GM18858 (cell line): ENCODE measurements around the gene DGKK.

ENCODE experiments used
- ATAC-seq: cut with Tn5 transposase; IDR thresholded peaks from one replicate; pipeline ENCODE4 v1.9.1; 2021; ENCODE audit not compliant: unreplicated experiment

DGKK gene, protein sequence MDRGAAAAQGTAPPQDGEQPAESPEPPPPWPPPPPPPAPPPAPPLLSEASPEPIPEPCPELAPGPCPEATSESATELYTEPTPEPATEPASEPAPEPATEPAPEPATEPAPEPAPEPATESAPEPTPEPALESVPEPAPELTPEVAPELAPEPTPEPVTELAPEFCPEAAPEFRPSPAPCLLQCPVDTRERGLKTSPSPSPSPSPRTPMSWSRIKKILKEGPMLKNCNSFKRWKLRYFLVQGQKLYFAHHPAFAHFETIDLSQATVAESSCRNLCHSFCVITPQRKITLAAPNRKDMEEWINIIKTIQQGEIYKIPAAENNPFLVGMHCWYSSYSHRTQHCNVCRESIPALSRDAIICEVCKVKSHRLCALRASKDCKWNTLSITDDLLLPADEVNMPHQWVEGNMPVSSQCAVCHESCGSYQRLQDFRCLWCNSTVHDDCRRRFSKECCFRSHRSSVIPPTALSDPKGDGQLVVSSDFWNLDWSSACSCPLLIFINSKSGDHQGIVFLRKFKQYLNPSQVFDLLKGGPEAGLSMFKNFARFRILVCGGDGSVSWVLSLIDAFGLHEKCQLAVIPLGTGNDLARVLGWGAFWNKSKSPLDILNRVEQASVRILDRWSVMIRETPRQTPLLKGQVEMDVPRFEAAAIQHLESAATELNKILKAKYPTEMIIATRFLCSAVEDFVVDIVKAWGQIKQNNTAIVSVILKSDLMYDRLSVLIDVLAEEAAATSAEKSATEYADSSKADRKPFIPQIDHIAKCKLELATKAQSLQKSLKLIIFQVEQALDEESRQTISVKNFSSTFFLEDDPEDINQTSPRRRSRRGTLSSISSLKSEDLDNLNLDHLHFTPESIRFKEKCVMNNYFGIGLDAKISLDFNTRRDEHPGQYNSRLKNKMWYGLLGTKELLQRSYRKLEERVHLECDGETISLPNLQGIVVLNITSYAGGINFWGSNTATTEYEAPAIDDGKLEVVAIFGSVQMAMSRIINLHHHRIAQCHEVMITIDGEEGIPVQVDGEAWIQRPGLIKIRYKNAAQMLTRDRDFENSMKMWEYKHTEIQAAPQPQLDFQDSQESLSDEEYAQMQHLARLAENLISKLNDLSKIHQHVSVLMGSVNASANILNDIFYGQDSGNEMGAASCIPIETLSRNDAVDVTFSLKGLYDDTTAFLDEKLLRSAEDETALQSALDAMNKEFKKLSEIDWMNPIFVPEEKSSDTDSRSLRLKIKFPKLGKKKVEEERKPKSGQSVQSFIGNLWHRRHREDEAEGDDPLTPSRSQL

DNA sequence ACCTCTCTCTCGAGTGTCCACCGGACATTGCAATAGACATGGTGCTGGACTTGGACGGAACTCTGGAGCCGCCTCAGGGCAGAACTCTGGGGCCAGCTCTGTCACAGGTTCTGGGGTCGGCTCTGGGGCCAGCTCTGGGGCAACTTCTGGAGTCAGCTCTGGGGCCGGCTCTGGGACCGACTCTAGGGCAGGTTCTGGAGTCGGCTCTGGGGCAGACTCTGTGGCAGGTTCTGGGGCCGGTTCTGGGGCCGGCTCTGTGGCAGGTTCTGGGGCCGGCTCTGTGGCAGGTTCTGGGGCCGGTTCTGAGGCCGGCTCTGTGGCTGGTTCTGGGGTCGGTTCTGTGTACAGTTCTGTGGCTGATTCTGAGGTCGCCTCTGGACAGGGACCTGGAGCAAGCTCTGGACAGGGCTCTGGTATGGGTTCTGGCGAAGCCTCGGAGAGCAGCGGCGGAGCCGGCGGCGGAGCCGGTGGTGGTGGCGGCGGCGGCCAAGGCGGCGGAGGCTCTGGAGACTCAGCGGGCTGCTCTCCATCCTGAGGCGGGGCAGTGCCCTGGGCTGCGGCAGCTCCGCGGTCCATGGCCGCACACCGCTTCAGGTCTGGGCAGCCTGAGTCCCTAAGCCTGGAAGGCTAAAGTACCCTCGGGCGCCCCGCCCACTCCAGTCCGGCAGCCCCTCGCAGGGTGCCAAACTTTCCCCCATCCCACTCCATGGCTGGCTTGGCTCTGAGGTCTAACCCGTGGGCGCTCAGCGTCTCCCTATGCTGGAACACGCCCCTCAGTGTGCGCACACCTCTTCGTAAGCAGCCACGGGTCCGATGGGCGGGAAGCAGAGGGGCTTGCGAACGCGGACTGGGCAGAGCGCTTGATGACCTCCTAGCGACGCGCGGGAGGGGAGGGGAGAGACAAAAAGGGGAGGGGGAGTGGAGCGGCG lies at the start of gene DGKK:
Gene DGKK (minus strand): TSS at position 723 of the 929 bp plus-strand sequence. CDS start 147 bp downstream, at position 576.
- ATAC-seq = no peak

DNA sequence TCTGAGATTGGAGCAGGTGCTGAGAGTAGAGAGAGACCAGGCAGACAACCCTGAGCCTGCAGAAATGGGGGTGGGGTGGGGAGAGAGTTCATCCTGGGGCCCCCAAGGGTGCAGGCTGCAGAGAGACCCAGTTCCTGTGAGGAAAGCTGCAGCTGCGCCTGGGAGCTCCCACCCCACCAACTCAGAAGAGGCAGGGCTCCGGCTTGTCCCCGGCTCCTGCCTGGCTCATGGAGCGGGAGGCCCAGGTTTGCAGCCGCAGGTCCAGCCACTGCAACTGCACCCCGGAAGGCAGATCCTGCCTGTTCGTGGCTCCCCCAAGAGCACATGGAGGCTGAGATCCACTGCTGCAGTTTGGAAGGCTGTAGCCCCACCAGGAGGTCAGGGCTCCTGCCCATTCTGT lies 44.2 kb upstream of the DGKK start:
- ATAC-seq = no peak

DNA sequence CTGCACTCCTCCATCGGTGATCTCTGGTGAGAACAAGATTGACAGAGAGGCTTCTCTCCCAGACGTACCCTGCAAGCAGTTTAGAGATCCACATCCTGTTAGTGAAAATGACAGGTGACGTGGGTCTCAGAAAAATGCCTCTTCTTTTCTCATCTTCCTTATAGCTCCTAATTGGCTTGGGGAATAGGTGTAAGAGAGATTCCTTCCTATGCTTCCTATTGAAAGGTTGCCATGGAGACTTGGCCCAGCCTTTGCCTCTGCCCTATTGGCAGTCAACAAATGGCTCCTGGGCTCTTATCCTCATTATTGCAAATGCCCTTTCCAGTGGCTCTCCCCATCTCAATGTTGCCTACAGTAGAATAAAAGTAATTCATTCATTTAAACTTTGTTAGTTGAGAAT lies 26.5 kb upstream of the DGKK start:
- ATAC-seq = no peak

DNA sequence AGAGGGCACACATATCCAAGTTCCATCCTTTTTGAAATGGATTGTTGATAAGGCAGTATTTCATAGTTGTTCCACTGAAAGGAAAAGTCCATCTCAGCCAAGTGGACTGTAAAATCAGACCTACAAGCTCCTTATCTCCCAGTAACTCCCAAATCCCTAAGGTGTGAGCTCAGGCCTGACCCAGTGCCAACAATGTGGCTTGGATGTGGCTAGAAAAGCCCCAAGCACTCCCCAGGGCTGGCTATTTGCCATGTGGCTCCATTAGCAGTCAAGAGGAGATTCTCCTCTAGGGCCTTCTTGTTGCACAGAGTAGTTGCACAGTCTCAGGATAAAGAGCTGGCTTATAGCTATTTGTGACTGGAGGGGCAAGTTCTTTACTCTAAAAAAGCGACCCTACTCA lies 25.0 kb upstream of the DGKK start:
- ATAC-seq = no peak

DNA sequence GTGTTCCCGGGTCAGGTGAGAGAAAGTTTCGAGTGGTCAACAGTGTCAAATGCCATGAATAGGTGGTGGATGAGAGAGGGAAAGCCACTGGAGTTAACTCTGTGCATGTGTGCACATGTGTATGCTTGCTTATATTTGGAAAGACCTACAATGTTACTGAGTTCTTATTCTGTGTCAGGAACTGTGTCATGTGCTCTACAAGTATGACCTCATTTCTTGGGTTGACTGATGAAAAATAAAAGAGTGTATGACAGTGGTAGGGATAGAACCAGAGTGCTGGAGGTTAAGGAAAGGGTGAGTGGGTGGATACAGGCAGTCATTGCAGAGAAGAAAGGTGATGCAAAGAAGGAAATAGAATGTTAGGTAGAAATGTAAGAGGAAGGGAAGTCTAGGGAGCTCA lies 22.1 kb upstream of the DGKK start:
- no peak for ATAC-seq

DNA sequence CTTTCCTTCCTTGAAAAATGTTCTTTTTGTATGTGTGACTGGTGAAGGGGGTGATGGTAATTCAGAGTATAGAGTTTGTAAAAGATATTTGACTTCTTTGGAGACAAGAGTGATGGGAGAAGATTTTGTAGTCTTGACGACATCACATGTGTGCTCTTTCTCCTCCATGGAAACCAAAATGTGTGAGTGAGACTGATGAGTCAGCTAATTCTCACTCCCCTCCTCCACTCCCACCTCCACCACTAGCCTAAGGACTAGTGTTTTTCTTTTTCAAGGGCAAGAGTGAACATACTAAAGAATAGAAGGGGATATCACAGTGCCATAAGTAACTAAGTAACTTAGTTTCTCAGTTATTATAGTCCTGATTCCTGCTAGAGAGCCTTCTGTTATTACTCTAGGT lies 14.0 kb upstream of the DGKK start:
- no peak for ATAC-seq

DNA sequence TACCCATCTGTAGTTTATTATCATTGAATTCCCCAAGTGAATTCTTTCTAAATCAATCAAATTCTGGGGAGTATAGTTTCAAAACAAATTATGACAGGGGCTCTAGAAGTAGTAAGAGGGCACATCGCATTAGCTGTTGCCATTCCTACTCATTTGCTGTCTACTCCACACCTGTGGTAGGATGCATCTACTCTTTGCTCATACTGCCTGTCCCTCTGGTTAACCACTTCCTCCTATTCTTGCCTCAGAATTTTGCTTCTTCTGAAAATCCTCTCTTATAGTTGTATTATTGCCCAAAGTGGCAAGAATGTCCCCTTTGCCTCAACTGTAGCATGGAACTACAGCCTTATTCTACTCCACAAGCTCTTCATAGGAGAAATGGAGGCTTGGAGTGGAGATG lies 12.7 kb upstream of the DGKK start:
- ATAC-seq = no peak

DNA sequence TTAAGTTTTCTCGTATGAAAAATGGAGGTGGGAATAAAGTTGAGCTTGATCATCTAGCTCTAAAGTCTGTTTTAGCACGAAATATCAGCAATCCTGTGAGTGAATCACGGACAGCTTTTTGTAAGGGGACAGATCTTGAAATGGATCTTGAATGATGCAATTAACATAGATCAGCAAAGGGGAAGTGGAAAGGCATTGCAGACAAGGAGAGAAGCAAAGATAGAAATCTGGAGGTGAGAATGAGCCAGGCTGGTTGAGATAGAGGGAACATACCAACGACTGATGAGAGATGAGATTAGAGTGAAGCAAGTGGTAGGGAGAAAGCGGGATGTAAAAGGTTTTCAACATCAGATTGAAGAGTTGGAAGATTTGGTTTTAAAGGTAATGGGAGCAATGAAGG lies 4.6 kb upstream of the DGKK start:
- ATAC-seq = no peak

DNA sequence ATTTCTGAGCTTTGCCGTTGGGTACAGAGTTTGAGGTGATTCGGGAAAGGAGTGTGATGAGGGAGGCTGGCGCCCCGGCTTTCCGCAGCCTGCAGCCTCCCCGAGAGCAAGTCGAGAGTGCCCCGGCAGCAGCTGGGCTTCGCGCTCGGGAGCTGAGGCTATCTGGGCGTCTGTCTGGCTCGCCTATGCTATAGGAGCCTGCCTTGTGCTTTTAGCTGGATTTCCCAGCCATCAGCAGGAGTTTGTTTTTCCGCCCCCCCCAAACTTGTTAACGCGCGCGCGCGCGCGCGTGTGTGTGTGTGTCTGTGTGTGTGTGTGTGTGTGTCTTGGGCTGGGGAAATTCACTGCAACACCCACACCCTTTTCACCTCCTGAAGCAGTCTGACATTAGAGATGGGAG lies 765 bp upstream of the DGKK start:
- ATAC-seq = no peak

DNA sequence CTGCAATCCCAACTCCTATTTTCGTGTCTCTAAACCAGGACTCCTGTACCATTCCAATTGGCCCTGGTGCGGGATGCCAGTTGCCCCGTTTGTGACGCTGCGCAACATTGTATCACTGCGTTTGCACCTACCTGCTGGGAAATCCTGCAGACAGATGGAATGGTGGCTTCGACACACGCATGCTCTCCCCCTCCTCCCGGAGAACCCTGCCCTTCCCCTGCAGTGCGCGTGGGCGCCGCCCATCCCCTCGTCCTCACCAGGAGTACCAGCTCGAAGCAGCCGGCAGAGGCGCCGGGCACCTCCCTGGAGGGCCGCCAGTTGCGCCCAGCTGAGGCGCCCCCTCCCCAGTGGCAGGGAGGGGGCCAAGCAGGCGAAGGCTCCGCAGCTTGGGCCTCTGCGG lies 1.4 kb downstream of the DGKK start:
- no peak for ATAC-seq

DNA sequence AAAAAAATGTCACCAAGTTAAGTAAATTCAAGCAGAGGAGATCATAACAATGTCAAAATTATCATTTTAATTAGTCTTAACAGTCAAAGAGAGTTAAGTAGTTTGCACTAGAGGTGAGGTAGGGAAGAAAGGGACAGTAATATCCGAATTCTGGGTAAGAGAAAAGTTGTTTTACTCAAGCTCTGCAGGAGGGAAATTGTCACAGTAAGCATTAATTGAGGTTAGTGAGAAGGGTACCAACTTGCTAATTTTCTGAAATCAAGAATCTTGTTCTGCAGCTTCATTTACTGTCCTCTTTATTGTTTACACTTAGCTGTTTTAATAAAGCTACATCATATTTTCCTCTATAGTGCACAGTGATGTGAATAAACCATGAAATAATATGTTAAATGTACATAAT lies 11.0 kb downstream of the DGKK start:
- no peak for ATAC-seq

DNA sequence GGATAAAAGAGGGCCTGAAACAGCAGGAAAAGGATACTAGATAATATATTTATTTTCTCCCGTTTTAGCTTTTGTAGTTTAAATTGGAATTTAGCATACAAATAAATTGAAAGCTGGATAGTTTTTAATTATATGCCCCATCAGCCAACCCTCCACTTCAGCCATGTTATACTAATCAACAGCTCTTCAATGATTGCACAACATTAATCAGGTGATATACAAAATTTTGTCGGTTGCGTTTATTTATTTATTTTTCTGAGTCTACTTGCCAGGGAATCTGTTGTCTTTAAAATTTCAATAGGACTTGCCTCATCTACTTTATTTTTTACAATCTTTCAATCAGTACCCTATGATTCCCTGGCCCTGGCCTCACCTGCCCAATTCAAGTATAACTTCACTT lies 12.1 kb downstream of the DGKK start:
- ATAC-seq = no peak

DNA sequence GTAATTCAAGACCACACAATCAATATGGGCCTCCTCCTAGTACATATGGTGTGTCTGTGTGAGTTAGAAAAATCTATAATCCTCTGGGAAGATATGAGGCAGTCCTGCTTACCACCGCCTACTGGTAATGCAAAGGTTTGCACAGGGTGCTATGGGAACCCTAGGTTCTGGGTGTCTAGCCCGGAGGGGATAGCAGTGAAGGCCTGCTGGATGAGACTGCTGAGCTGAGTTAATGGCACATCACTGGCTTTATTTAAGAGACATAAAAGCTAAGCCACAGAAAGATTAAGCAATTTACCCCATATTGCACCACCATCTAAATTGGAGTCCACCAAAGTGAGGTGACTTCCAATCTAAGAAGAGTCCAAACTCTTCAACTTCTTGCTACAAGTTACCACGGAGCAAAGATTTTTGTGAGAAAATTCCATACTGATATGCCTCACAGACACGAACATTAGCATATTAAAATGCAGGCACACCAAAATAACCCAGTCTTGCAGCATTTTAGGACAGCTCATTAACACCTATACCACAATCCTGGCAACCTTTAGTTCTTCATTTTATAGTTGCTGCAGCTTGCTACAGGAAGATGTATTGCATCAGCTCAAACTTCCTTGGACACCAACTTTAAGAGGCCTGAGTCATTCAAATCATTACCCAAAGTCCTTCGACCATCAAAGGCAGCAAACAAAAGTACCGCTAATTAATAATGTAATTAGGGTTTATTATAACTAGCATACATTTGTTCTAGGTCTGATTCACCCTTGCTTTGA lies 13.7 kb downstream of the DGKK start:
- ATAC-seq = no peak

DNA sequence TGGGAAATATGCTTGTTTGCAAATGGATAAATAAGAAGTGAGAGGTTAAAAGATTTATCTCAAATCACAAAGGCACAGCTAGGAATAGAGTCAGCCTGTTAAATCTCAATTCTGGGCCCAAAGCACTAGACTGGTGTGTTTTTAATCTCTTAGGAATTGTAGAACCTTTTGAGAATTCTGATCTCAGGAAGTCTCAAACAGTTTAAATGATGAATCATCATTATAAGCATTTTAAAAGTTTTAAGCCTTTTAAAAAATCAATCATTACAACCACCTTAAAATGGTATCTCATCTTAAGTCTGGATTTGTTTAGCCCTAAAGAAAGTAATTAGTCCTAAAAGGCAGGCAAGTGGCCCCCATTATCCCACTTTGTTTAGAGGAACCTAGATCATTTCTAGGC lies 17.8 kb downstream of the DGKK start:
- no peak for ATAC-seq

DNA sequence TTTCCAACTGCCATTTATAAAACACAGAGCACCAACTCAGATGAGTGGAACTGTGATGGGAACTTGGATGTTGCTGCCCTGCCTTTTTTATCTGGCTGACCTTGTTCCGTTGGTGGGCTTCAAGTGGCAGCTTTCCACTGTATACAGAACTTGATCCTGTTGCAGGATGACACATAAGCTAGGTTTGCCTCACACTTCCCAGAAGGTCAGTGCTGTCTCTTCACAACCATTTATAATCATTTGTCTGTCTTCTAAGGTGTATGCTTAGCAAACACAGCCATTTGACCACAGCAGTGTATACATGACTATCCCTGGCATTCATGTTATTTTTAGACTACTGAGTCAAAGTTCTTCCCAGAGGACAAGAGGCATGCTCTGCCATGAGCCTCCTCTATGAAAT lies 20.3 kb downstream of the DGKK start:
- no peak for ATAC-seq

DNA sequence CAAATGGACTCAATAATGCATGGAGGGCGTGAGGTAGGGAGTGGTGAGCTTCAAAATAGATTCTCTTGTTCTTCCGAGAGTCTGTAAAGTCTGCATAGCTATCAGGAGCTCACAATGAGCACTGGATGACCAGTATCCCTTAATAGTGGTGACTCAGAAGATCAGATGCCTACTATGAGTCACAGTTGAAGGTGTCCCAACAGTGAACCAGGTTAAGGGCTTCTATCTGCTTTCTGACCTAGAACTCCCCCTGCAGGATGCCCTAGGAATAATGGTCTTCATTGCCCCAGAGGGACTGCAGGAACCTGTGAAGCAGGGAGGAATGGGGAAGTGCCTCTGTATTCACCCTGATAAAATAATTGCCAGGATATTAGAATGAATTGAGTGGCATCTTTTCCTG lies 22.1 kb downstream of the DGKK start:
- ATAC-seq = no peak

DNA sequence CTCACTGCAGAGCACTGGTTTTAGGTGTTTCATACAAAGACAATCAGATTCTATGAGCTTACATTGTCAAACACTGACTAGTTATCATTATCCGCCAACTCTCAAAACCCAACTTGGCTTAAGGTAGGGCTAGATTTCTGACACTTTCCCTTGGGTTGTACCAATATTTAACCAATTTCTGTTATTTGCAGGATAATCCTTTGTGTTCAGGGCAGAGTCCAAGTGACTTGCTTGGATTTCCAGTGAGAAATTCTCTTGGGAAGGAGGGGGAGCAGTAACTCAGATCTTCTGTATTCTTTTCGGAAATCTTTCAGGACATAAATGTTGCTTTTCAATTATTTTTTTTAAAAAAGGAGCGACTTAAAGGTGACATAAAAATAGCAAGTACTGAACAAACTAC lies 23.1 kb downstream of the DGKK start:
- no peak for ATAC-seq

DNA sequence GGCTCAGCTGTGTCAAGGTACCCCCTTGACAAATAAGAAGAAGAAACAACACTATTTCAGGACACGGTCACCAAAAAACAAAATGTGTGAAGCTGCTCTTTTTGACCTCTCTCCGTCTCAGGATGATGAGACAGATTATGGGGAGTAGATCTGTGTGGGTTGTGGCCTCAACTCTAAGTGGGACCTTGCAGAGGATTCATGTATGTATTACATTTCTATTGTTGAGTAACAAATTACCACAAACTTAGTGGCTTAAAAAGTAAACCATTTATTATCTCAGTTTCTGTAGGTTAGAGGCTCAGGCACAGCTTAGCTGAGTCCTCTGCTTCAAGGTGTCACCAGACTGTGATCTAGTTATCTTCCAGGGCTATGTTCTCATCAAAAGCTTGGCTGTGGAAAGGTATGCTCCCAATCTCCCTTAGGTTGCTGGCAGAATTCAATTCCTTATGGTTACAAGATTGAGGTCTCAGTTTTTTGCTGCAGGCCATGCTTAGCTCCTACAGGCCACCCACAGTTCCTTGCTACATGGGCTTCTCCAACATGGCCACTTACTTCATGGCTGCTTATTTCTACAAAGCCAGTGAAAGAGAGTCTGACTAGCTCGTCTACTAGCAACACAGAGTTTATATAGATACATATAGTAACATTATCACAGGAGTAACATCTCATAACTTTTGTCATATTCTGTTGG lies 28.1 kb downstream of the DGKK start:
- ATAC-seq = no peak

DNA sequence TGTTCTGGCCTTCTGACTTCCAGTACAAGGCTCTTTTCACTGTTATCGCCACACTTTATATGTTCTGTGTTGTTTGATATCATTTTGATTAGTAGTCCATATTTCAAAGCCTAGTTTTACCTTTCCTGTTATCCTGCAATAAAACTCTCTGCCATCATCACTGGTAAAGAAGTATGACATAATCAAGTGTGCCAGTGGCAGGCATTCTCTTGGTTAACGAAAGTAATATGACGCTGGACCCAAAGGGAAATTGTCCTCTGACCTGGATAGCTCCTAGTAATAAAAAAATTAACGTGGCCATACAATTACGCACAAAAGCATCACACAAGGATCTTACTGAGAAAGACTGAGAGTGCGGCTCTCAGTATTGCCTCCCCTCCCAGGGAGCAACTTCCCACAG lies 33.8 kb downstream of the DGKK start:
- ATAC-seq = no peak
